Transverse colon (tissue), 4 donors: ENCODE measurements around the gene ZNF768. TPM values are rescaled to one million over a fixed set of nuclear protein-coding genes. Genes with fewer than 3 reads are reported as not detected.

ENCODE experiments used
- DNase-seq: peaks from one replicate; pipeline ENCODE4 v3.0.0-alpha.2; 2019
- H3K27ac ChIP-seq, 4 donors: fragments of 200-600 bp; sonication (generic); 2 replicates each; pipeline ENCODE4 v1.5.1; 2016 to 2018; ENCODE audit warnings: inconsistent platforms in 4 of 4
- H3K27me3 ChIP-seq: fragments of 200-600 bp; sonication (generic); 2 replicates; pipeline ENCODE4 v1.5.1; 2017; ENCODE audit warnings: inconsistent platforms
- H3K36me3 ChIP-seq, 4 donors: fragments of 200-600 bp; sonication (generic); 2 replicates each; pipeline ENCODE4 v1.5.1; 2017 to 2019; ENCODE audit warnings: inconsistent platforms in 4 of 4
- H3K4me1 ChIP-seq, 4 donors: fragments of 200-600 bp; sonication (generic); 2 replicates each; pipeline ENCODE4 v1.5.1; 2017 to 2020; ENCODE audit warnings: inconsistent platforms in 4 of 4
- H3K4me3 ChIP-seq, 4 donors: fragments of 200-600 bp; sonication (generic); 1 replicate in 1 of 4; 2 replicates in 3 of 4; pipeline versions ENCODE4 v1.5.1 to v1.6.1; 2017 to 2019; ENCODE audit warnings: inconsistent platforms in 4 of 4
- H3K9me3 ChIP-seq, 2 donors: fragments of 200-600 bp; sonication (generic); 2 replicates each; pipeline ENCODE4 v1.5.1; 2017 to 2019; ENCODE audit warnings: inconsistent platforms in 2 of 2
- EP300 ChIP-seq: sonication (generic); formaldehyde crosslinking; IDR thresholded peaks from one replicate; pipeline ENCODE4 v1.6.1; 2017; ENCODE audit warnings: antibody characterized with exemption, low read depth
- POLR2A ChIP-seq: fragments of 450-650 bp; IDR thresholded peaks from one replicate; pipeline ENCODE4 v1.6.1; 2016; ENCODE audit warnings: antibody characterized with exemption, mild to moderate bottlenecking, moderate library complexity
- POLR2AphosphoS5 ChIP-seq, 3 donors: sonication (generic); formaldehyde crosslinking; IDR thresholded peaks; one replicate each; pipeline ENCODE4 v1.6.1; 2016; ENCODE audit warnings: antibody characterized with exemption in 3 of 3
- WGBS, 2 donors: methylation state at CpG; one replicate each; pipeline ENCODE4 v1.1.5; 2018; ENCODE audit warnings: low coverage in 1 of 2; 5-methylcytosine and 5-hydroxymethylcytosine counted together
- in situ Hi-C, 4 donors: fragments of 200-750 bp; cut with MboI; loops; one replicate each; pipeline versions ENCODE4 v1.15.0 to v1.15.1; 2017; ENCODE audit warnings: low sequenced_read_pairs in 3 of 4, low pct_ligation_motif_present in 1 of 4, low pct_unique_long_range_greater_than_20kb in 1 of 4
- intact Hi-C: fragments of 100-400 bp; cut with DNase I; formaldehyde crosslinking; loops from one replicate; pipeline ENCODE4 v1.15.1; 2023; ENCODE audit warnings: low total_unique reads
- total RNA-seq, 4 donors: library from RNA; depleted of rRNA; stranded (reverse); fragments of >200 nt; gene quantifications; one replicate each; pipeline ENCODE4 v1.1.0, GENCODE V29; 2016
- TF ChIP-seq, protein P1 (sequence below), 5 experiments: fragments of 200-600 bp in 3 of 5; fragments of 450-650 bp in 2 of 5; sonication (generic) in 3 of 5; IDR thresholded peaks; 1 replicate in 2 of 5; 2 replicates in 3 of 5; pipeline ENCODE4 v1.5.1; 2016 to 2017; ENCODE audit warnings: antibody characterized with exemption in 5 of 5, inconsistent platforms in 3 of 5, mild to moderate bottlenecking in 2 of 5, moderate library complexity in 1 of 5

ZNF768 gene
- total RNA-seq, 4 donors from 2014 or later = 54.7 to 116 (median 74.9) TPM

DNA sequence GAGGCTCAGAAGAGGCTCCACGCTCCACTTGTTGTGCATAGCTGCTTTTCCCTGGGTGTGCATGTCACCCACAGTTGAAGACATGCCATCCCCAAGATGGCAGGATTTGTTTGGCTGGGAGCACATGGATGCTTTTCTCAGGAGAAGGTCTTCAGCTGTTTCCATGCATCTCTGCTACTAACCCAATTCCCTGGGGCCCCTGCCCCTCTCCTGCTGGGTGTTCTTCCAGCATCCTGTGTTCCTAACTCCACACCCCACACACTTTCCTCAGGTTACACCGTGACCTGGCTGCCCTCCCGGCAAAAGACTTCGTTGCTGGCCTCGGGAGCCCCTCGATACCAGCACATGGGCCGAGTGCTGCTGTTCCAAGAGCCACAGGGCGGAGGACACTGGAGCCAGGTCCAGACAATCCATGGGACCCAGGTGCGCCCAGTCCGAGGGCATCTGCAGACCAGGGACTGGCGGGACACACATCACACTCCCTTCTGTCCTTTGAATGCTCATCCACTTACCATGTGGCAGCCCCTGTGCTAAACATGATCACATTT, 32.4 kb downstream of the ZNF768 start:
- TF ChIP-seq EP300 (no peak), POLR2A (no peak), POLR2AphosphoS5 (IDR thresholded peaks at IDR 0.05) (no peak)
- TF ChIP-seq, protein P1, sequence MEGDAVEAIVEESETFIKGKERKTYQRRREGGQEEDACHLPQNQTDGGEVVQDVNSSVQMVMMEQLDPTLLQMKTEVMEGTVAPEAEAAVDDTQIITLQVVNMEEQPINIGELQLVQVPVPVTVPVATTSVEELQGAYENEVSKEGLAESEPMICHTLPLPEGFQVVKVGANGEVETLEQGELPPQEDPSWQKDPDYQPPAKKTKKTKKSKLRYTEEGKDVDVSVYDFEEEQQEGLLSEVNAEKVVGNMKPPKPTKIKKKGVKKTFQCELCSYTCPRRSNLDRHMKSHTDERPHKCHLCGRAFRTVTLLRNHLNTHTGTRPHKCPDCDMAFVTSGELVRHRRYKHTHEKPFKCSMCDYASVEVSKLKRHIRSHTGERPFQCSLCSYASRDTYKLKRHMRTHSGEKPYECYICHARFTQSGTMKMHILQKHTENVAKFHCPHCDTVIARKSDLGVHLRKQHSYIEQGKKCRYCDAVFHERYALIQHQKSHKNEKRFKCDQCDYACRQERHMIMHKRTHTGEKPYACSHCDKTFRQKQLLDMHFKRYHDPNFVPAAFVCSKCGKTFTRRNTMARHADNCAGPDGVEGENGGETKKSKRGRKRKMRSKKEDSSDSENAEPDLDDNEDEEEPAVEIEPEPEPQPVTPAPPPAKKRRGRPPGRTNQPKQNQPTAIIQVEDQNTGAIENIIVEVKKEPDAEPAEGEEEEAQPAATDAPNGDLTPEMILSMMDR (IDR thresholded peaks at IDR 0.05) = no peak

GRCh38 chr16:30491744-30492308, 34.5 kb downstream of the ZNF768 start:
- DNase-seq = peak; percentile 24
- Histone ChIP-seq H3K4me3 (no peak overlapping the region), H3K9me3 (no peaks in the 10 kb centered on the region), H3K27me3 (no peaks in the 10 kb centered on the region), H3K27ac (no peak overlapping the region), H3K36me3 (no peaks in the 10 kb centered on the region), H3K4me1 (peaks cover 0 to 8% (median 0%) of the 10 kb centered on the region in 4 donors)
- 58 to 73% methylated on average over 2 to 6 of the region's 6 CpGs for WGBS, 2 donors
- in situ Hi-C loops = no loop called here
- no peak for TF ChIP-seq EP300
- no peak for TF ChIP-seq POLR2A
- TF ChIP-seq, protein P1 (IDR thresholded peaks at IDR 0.05) = no peak
- no peak for TF ChIP-seq POLR2AphosphoS5 (IDR thresholded peaks at IDR 0.05)
- intact Hi-C loops = no loop called here

More for the DNA sequence above, 32.4 kb downstream of the ZNF768 start:
- Histone ChIP-seq H3K4me1 (peaks cover 0 to 8% (median 0%) of the 10 kb centered on the region in 4 donors), H3K9me3 (no peaks in the 10 kb centered on the region), H3K27ac (no peak overlapping the region), H3K27me3 (no peaks in the 10 kb centered on the region), H3K36me3 (no peaks in the 10 kb centered on the region), H3K4me3 (no peak overlapping the region)
- in situ Hi-C loops = no loop called here
- no peak for DNase-seq
- WGBS, 2 donors = 90 to 100% methylated on average over 1 to 11 of the region's 11 CpGs
- intact Hi-C loops = no loop called here

- Histone ChIP-seq H3K4me3 (no peak overlapping the region), H3K27me3 (no peaks in the 10 kb centered on the region), H3K4me1 (peaks cover 0 to 8% (median 0%) of the 10 kb centered on the region in 4 donors), H3K27ac (no peak overlapping the region), H3K9me3 (no peaks in the 10 kb centered on the region), H3K36me3 (no peaks in the 10 kb centered on the region)
- TF ChIP-seq EP300 = no peak
- TF ChIP-seq, protein P1 (IDR thresholded peaks at IDR 0.05) = no peak
- TF ChIP-seq POLR2AphosphoS5 (IDR thresholded peaks at IDR 0.05) = no peak
- no peak for TF ChIP-seq POLR2A
- WGBS, 2 donors = 87 to 100% methylated on average over 2 to 4 of the region's 4 CpGs
- DNase-seq = no peak
- in situ Hi-C loops = no loop called here
- intact Hi-C loops = no loop called here
Observed at GRCh38 chr16:30491229-30491628, 35.1 kb downstream of the ZNF768 start.

DNA sequence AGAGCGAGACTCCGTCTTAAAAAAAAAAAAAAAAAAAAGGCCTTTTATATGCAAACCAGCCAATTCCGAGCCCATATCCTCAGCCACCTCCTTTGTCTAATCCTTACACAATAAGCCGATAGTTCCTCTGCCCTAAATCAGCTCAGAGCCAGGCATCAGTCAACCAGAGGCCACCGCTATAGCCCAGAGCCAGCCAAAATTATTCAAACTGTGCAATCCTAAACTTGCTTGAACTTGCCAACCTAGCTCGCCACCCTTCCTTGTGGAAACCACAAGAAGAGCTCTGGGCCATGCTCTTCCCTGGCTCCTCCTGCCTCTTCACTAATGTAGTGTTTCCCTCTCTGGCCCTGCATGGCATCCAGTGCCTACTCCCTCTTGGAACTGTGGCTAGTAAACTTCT, 36.2 kb downstream of the ZNF768 start:
- no peaks in the 10 kb centered on the region for H3K9me3 ChIP-seq
- WGBS, 2 donors = 33 to 90% methylated on average over 1 to 6 of the region's 6 CpGs
- H3K4me3 ChIP-seq = no peak overlapping the region
- no peaks in the 10 kb centered on the region for H3K36me3 ChIP-seq
- peaks cover 0 to 8% (median 0%) of the 10 kb centered on the region in 4 donors for H3K4me1 ChIP-seq
- TF ChIP-seq EP300 (no peak), POLR2AphosphoS5 (IDR thresholded peaks at IDR 0.05) (no peak), POLR2A (no peak)
- TF ChIP-seq, protein P1 (IDR thresholded peaks at IDR 0.05) = no peak
- H3K27ac ChIP-seq = no peak overlapping the region
- in situ Hi-C loops (no loop called here), intact Hi-C loops (no loop called here)
- H3K27me3 ChIP-seq = no peaks in the 10 kb centered on the region
- no peak for DNase-seq
